Stimulated activated naive B cell treated with anti-CD40 and anti-IgM and Interleukin-4, amounts not matched to agents 10 μg/mL and 1 μg/mL and 100 μg/mL, for 72 hours (primary cell): ENCODE data around the gene AATK.
A peak's percentile ranks its signal among the peaks of the same experiment; 100 is the strongest.

Experiments used
- ATAC-seq, 2 donors: fragments of 150-1000 bp; cut with Tn5 transposase; replicated peaks; 2 replicates each; pipeline ENCODE4 v1.10.0; 2021; ENCODE audit warnings: moderate library complexity in 1 of 2
- DNase-seq: peaks from one replicate; pipeline ENCODE4 v3.0.0; 2021
- H3K27ac Mint-ChIP-seq: one replicate; pipeline ENCODE4 v1.8.0; 2022; ENCODE audit warnings: mild to moderate bottlenecking, mixed read lengths
- H3K27me3 Mint-ChIP-seq, 2 donors: one replicate each; pipeline ENCODE4 v1.8.0; 2022; ENCODE audit warnings: mixed read lengths in 2 of 2
- H3K36me3 Mint-ChIP-seq, 2 donors: one replicate each; pipeline ENCODE4 v1.8.0; 2022; ENCODE audit warnings: mixed read lengths in 2 of 2, mild to moderate bottlenecking in 1 of 2
- H3K4me1 Mint-ChIP-seq, 2 donors: one replicate each; pipeline ENCODE4 v1.8.0; 2022; ENCODE audit warnings: mixed read lengths in 2 of 2, mild to moderate bottlenecking in 1 of 2
- H3K4me3 Mint-ChIP-seq, 2 donors: one replicate each; pipeline ENCODE4 v1.8.0; 2022; ENCODE audit warnings: mild to moderate bottlenecking in 2 of 2, mixed read lengths in 2 of 2, moderate library complexity in 1 of 2
- H3K9me3 Mint-ChIP-seq, 2 donors: one replicate each; pipeline ENCODE4 v1.8.0; 2022; ENCODE audit warnings: mixed read lengths in 2 of 2, mild to moderate bottlenecking in 1 of 2

The AATK gene

DNA sequence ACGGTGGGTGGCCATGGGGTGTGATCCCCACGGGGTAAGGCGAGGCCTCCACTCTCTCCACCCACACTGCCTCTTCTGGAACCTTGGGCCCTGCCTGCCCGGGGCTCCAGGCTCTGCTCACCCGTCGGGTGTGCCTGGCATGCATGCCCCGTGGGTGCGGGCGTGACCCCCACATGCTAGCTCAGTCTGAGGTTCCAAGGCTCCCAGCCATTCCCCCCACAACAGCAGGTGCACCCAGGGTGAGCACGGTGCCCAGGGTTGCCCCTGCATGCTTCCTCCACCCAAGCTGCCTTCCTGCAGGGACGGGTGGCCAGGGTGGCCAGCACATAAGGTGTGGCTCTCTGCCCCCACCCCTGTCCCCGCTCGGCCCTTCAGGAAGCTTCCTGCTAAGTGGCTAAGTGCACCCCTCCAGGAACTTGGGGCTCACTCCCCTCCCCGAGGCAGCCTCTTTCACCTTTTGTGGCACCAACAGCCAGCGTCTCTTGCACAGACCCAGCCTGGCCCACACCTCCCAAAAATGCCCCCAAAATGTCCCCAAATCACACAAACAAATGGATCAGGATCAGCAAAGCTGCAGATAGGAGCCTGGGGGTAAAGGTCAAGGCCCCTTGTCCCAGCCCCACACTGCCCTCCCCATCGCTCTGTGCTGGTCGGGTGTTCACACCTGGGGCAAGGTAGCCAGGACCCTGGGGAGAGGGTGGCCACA lies 22.2 kb downstream of the AATK start:
- no peak for DNase-seq
- no peak overlapping the region for H3K4me3 Mint-ChIP-seq
- peaks cover 0 to 6% of the 10 kb centered on the region in 2 donors for H3K4me1 Mint-ChIP-seq
- no peak overlapping the region for H3K27ac Mint-ChIP-seq
- H3K9me3 Mint-ChIP-seq, result no peaks in the 10 kb centered on the region
- no peaks in the 10 kb centered on the region for H3K36me3 Mint-ChIP-seq
- H3K27me3 Mint-ChIP-seq, result peaks cover 8 to 10% of the 10 kb centered on the region in 2 donors
- no peak for ATAC-seq

DNA sequence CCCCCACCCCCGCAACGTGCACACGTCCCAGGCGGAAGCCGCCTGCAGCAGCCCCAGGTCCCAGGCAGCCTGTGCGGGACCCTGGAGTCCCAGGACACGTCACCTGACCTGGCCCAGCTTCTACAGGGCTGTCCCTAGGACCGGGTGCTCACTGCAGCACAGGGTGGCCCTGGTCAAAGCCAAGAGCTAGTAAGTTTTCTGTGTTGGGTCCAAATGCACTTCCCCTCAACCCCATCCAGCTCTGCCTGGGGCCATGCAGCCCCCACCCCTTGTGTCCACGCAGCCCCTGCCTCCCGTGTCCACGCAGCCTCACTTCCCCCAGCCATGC lies 22.9 kb downstream of the AATK start:
- Mint-ChIP-seq H3K27ac (no peak overlapping the region), H3K27me3 (peaks cover 5 to 8% of the 10 kb centered on the region in 2 donors), H3K4me1 (peaks cover 2 to 6% of the 10 kb centered on the region in 2 donors), H3K36me3 (no peaks in the 10 kb centered on the region), H3K9me3 (peaks cover 4% of the 10 kb centered on the region in 2 donors), H3K4me3 (no peak overlapping the region)
- ATAC-seq (peak in 1 of 2 donors; percentile 7), DNase-seq (no peak)

DNA sequence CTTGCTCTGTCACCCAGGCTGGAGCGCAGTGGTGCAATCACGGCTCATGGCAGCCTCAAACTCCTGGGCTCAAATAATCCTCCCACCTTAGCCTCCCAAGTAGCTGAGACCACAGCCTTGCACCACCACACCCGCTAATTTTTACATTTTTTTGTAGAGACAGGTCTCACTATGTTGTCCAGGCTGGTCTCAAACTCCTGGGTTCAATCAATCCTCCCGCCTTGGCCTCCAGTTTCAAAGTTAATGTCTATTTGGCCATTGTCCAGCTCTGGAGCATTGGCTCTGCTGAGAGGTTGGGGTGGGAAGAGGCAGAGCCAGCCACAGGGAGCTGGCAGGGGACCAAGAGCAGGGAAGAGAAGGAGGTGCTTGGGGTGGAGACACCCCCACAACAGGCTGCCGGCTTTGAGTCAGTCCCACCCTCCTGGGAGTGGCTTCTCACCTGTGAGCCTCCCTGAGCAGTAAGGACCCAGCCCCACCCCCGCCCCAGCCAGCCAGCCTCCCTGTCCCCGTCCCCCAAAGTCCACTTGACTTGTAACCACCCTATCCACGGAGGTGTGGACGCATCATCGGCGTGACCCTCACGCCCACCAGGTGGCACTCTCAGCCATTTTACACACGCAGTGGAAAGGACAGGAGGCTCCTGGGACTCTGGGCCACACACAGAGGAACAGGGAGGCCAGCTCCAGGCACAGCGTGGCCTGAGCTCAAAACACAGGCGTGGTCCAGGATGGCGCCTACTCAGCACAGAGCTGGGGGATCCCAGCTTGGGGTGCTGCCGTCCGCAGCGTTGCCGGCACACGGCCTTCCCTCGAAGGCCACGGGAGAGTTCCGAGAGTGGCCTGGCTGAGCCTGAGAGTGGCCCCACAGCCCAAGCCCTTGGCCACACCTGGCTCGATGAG lies 23.5 kb downstream of the AATK start:
- ATAC-seq, result peak; percentile 97 to 98
- H3K27ac Mint-ChIP-seq, result no peak overlapping the region

DNA sequence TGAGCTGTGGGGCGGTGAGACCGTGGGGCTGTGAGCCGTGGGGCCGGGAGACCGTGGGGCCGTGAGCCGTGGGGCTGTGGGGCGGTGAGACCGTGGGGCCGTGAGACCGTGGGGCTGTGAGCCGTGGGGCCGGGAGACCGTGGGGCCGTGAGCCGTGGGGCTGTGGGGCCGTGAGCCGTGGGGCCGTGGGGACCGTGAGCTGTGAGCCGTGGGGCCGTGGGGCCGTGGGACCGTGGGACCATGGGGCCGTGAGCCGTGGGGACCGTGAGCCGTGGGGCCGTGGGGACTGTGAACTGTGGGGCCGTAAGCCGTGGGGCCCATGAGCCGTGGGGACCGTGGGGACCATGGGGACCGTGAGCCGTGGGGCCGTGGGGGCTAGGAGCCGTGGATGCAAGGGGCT lies 25.3 kb downstream of the AATK start:
- Mint-ChIP-seq H3K27ac (no peak overlapping the region), H3K9me3 (peaks cover 4 to 7% of the 10 kb centered on the region in 2 donors), H3K27me3 (peaks cover 5 to 8% of the 10 kb centered on the region in 2 donors), H3K36me3 (no peaks in the 10 kb centered on the region), H3K4me3 (no peak overlapping the region), H3K4me1 (peaks cover 2 to 6% of the 10 kb centered on the region in 2 donors)
- DNase-seq, result no peak
- ATAC-seq, result no peak

More for the DNA sequence above, 23.5 kb downstream of the AATK start:
- Mint-ChIP-seq H3K36me3 (no peaks in the 10 kb centered on the region), H3K9me3 (peaks cover 4 to 7% of the 10 kb centered on the region in 2 donors), H3K4me3 (no peak overlapping the region), H3K27me3 (peaks cover 5 to 8% of the 10 kb centered on the region in 2 donors), H3K4me1 (peaks cover 2 to 6% of the 10 kb centered on the region in 2 donors)
- peak; percentile 42 for DNase-seq

DNA sequence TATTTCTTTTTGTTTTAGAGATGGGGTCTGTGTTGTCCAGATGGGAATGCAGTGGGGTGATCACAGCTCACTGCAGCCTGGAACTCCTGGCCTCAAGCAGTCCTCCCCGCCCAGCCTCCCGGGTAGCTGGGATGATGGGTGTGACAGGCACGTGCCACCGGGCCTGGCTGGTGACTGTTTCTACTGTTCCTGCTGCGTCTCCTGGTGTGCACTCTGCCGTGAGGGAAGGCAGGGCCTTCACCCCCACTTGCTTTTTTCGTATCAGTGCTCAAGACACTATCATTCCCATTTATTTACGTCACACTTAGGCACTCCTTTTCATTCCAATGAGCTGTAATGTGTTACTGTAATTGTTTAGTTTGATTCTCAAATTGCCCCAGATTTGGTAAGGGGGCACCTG lies 26.0 kb downstream of the AATK start:
- H3K27ac Mint-ChIP-seq, result no peak overlapping the region
- ATAC-seq, result no peak

DNA sequence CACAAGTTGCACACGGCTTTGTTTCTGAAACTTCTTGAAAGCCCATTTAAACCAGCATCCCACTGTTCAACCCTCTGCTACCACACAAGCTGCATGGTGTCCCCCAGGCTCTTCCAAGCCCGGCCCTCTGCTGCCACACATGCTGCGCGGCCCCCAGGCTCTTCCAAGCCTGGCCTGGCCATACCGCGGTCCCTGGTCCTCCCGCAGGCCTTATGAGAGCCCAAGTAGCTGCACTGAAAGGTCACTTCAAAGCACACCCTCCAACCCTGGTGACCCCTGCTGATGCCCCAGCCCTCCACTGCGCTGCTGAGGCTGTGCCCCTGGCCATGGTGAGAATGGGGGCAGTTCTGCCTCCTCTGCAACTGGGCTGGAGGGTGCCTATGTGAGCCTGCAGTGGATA lies 26.6 kb downstream of the AATK start:
- ATAC-seq, result no peak
- Mint-ChIP-seq H3K27ac (no peak overlapping the region), H3K9me3 (peaks cover 4 to 7% of the 10 kb centered on the region in 2 donors), H3K4me3 (no peak overlapping the region), H3K27me3 (peaks cover 5 to 8% of the 10 kb centered on the region in 2 donors), H3K4me1 (peaks cover 2 to 6% of the 10 kb centered on the region in 2 donors), H3K36me3 (no peaks in the 10 kb centered on the region)
- no peak for DNase-seq

More for the DNA sequence above, 26.0 kb downstream of the AATK start:
- peaks cover 5 to 8% of the 10 kb centered on the region in 2 donors for H3K27me3 Mint-ChIP-seq
- no peaks in the 10 kb centered on the region for H3K36me3 Mint-ChIP-seq
- H3K9me3 Mint-ChIP-seq, result peaks cover 4 to 7% of the 10 kb centered on the region in 2 donors
- peaks cover 2 to 6% of the 10 kb centered on the region in 2 donors for H3K4me1 Mint-ChIP-seq
- no peak overlapping the region for H3K4me3 Mint-ChIP-seq
- DNase-seq, result no peak

DNA sequence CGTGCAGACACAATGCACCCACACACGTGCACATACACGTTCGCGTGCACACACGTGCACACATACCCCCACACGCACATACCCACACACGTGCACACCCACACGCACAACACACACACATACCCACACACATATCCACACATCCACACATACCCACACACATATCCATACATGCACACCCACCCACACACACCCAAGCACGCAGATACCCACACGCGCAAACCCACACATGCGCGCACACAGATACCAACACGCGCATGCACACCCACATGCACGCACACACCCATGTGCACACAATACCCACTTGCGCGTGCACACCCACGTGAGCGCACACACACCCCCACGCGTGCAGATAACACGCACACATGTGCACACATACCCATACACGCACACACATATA lies 27.5 kb downstream of the AATK start:
- Mint-ChIP-seq H3K36me3 (no peaks in the 10 kb centered on the region), H3K9me3 (peaks cover 4 to 7% of the 10 kb centered on the region in 2 donors), H3K4me1 (peaks cover 2 to 6% of the 10 kb centered on the region in 2 donors), H3K4me3 (no peak overlapping the region), H3K27ac (no peak overlapping the region), H3K27me3 (peaks cover 3 to 5% of the 10 kb centered on the region in 2 donors)
- ATAC-seq (no peak), DNase-seq (no peak)

DNA sequence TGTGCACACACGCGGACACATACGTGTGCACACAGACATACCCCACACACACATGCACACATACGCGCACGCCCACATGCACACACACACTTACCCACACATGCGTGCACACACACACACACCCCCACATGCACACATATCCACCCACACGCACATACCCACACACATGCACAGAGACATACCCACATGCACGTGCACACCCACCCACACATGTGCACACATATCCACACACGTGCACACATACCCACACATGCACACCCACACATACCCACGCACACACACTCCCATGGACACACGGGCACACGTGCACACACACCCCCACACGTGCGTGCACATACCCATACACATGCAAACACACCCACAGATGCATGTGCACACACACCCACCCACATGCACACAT lies 27.9 kb downstream of the AATK start:
- DNase-seq (no peak), ATAC-seq (no peak)
- Mint-ChIP-seq H3K9me3 (peaks cover 4 to 7% of the 10 kb centered on the region in 2 donors), H3K27ac (no peak overlapping the region), H3K36me3 (no peaks in the 10 kb centered on the region), H3K4me3 (no peak overlapping the region), H3K27me3 (peaks cover 0 to 5% of the 10 kb centered on the region in 2 donors), H3K4me1 (peaks cover 2 to 6% of the 10 kb centered on the region in 2 donors)

DNA sequence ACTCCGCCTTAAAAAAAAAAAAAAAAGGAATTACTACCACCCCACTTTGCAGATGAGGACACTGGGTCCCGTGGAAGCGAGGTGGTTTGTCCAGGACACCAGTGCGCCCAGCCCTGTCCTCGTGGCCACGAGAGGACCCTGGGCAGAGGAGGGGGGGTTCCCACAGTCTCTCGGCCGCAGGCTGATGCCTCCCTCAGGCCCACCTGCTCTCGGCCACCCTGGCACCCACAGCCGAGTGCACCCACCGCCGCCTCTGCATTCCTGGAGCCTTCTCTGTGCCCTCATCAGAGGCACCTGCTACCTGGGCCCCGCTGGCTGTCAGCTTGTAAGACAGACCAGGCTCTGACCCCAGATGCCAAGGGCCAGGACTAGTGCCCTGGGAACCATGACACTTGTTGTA lies 28.8 kb downstream of the AATK start:
- H3K36me3 Mint-ChIP-seq, result no peaks in the 10 kb centered on the region
- DNase-seq (no peak), ATAC-seq (no peak)
- no peak overlapping the region for H3K4me3 Mint-ChIP-seq
- H3K27me3 Mint-ChIP-seq, result peaks cover 0 to 2% of the 10 kb centered on the region in 2 donors
- peaks cover 0 to 2% of the 10 kb centered on the region in 2 donors for H3K4me1 Mint-ChIP-seq
- peaks cover 4 to 7% of the 10 kb centered on the region in 2 donors for H3K9me3 Mint-ChIP-seq
- H3K27ac Mint-ChIP-seq, result no peak overlapping the region

DNA sequence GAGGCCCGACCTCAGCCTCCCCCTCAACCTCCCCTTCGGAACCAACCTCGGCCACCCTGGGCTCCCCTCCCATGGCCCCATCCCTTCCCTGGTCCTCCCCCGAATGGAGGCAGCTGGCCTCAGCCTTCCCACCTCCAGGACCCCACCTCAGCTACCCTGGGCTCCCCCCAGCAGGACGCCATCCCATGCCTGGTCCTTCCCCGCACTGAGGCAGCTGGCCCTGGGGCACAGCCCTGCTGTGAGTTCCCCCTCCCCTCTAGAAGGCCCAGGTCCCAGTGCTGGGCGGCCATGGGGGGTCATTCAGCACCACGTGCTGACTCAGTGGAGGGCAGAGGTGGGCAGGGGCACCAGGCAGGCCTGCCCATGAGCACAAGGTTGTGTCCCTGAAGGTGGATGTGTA lies 29.7 kb downstream of the AATK start:
- Mint-ChIP-seq H3K4me1 (peaks cover 0 to 2% of the 10 kb centered on the region in 2 donors), H3K4me3 (no peak overlapping the region), H3K36me3 (no peaks in the 10 kb centered on the region), H3K27ac (no peak overlapping the region), H3K27me3 (no peaks in the 10 kb centered on the region), H3K9me3 (peaks cover 4 to 7% of the 10 kb centered on the region in 2 donors)
- DNase-seq (no peak), ATAC-seq (no peak)

DNA sequence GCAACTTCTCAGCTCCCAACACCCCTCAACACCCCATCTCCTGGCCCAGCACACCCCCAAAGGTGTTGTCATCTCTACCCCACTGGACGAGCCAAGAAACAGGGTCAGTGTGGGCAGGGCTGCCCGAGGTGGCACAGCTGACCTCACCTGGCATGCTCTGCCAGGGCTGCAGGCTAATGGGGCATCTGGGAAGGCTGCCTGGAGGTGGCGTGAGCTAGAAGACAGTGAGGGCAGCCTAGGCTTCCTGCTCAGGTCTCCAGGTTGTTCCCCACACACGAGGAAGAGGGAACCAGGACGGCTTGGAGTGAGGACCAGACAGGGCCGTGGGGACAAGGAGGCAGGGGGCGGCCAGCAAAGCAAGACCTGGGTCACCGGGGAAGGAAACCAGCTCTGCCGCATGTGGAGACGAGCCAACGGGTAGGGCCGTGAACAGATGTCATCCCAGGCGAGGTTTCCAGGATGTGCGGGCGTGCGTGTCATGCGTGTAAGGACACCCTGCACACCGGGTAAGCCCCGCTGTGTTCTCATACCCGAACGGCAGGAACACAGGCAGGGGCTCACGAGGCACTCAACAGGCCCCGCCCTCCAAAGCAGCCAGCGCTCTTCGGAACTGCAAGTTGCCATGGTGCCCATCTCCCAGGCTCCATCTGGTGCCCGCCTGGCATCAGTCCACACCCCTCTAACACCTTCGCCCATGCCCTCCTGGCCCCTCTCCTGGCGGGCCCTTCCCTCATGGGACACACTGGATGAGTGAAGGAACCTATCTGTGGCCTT lies 30.3 kb downstream of the AATK start:
- DNase-seq (no peak), ATAC-seq (no peak)
- Mint-ChIP-seq H3K36me3 (no peaks in the 10 kb centered on the region), H3K4me3 (no peak overlapping the region), H3K9me3 (peaks cover 4 to 7% of the 10 kb centered on the region in 2 donors), H3K27me3 (no peaks in the 10 kb centered on the region), H3K27ac (no peak overlapping the region), H3K4me1 (peaks cover 0 to 2% of the 10 kb centered on the region in 2 donors)

DNA sequence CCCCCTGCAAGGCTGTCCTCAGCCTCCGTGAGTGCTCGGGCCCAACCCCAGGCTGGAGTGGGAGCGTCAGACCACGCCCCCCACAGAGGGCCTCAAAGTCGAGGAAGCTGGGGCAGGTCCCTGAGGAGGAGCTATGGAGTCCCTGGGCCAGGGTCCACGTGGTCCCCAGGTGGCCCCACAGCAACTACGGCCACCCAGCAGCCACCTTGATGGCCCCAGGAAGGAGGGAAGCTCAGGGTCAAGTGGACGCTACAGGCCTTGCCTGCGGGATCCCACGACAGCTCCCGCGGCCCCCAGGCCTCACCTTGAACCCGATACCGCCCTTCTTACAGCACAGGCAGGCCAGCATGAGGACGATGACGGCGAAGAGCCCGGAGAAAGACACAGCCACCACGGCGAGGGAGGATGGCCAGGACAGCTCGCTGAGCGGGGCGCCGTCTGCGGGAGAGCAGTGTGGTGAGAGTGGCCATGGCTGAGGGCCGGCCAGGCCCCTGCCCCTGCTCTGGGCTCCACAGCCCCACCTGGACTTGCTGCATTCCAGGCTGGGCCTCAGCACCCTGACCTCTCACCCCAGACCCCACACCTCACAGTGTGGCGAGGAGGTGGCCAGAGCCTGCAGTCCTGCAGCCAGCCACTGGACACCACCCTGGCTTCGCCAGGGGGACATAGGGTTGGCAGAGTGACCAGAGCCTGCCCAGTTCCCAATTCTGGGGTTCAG lies 31.8 kb downstream of the AATK start:
- no peak for DNase-seq
- ATAC-seq, result no peak
- no peak overlapping the region for H3K4me3 Mint-ChIP-seq
- H3K9me3 Mint-ChIP-seq, result peaks cover 4 to 7% of the 10 kb centered on the region in 2 donors
- no peaks in the 10 kb centered on the region for H3K36me3 Mint-ChIP-seq
- H3K27me3 Mint-ChIP-seq, result no peaks in the 10 kb centered on the region
- H3K27ac Mint-ChIP-seq, result no peak overlapping the region
- peaks cover 0 to 2% of the 10 kb centered on the region in 2 donors for H3K4me1 Mint-ChIP-seq

DNA sequence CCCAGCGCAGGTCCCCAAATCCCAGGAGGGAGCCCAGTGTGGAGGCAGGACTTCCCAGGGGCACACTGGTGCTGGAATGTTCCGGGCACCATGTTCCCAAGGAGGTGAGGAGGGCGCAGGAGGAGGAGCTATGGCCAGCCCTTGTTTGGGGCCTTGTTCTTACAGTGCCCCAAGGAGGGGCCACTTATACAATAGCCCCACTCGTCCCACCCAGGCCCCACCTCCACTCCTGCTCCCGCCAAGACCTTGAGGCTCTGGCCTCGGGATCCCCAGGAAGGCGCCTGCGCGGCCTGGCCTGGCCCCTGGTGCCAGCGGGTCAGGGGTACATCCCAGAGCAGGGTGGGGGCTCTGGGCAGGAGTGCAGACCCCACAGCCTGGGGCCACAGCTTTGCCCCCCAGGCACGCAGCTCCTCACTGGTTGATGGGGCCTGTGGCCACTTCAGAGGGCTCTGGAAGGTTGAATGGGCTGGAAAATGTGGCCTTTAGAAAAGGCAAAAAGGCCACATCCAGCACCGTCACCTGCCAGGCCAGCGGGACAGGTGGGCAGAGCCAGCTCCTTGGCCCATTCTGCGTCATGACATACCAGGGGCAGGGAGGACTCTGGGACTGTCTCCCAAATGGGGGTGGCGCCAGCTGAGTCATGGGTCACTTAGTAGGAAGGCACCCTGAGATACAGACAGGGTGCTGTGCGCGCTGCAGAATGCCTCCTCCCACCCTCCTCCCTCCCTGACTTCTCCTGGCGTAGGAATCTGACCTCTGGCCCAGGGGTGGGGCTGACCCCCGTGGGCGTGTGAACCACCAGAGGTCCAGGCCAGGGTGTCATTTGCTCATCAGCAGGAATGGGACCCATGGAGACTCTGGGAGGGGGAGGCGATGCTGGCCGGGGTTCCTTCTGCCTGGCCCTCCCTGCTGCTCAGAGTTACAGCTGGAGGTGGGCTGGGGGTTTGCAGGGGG lies 33.0 kb downstream of the AATK start:
- ATAC-seq, result no peak
- no peaks in the 10 kb centered on the region for H3K36me3 Mint-ChIP-seq
- no peak for DNase-seq
- peaks cover 0 to 2% of the 10 kb centered on the region in 2 donors for H3K9me3 Mint-ChIP-seq
- no peaks in the 10 kb centered on the region for H3K27me3 Mint-ChIP-seq
- H3K27ac Mint-ChIP-seq, result no peak overlapping the region
- no peak overlapping the region for H3K4me3 Mint-ChIP-seq
- no peaks in the 10 kb centered on the region for H3K4me1 Mint-ChIP-seq
